Transverse colon (tissue), 4 donors: Measurements from ENCODE around the gene KRT71. TPM values are rescaled to one million over a fixed set of nuclear protein-coding genes. Genes with fewer than 3 reads are reported as not detected.

Experiments used
- DNase-seq: peaks from one replicate; pipeline ENCODE4 v3.0.0-alpha.2; 2019
- H3K27ac ChIP-seq, 4 donors: fragments of 200-600 bp; sonication (generic); 2 replicates each; pipeline ENCODE4 v1.5.1; 2016 to 2018; ENCODE audit warnings: inconsistent platforms in 4 of 4
- H3K27me3 ChIP-seq: fragments of 200-600 bp; sonication (generic); 2 replicates; pipeline ENCODE4 v1.5.1; 2017; ENCODE audit warnings: inconsistent platforms
- H3K36me3 ChIP-seq, 4 donors: fragments of 200-600 bp; sonication (generic); 2 replicates each; pipeline ENCODE4 v1.5.1; 2017 to 2019; ENCODE audit warnings: inconsistent platforms in 4 of 4
- H3K4me1 ChIP-seq, 4 donors: fragments of 200-600 bp; sonication (generic); 2 replicates each; pipeline ENCODE4 v1.5.1; 2017 to 2020; ENCODE audit warnings: inconsistent platforms in 4 of 4
- H3K4me3 ChIP-seq, 4 donors: fragments of 200-600 bp; sonication (generic); 1 replicate in 1 of 4; 2 replicates in 3 of 4; pipeline versions ENCODE4 v1.5.1 to v1.6.1; 2017 to 2019; ENCODE audit warnings: inconsistent platforms in 4 of 4
- H3K9me3 ChIP-seq, 2 donors: fragments of 200-600 bp; sonication (generic); 2 replicates each; pipeline ENCODE4 v1.5.1; 2017 to 2019; ENCODE audit warnings: inconsistent platforms in 2 of 2
- EP300 ChIP-seq: sonication (generic); formaldehyde crosslinking; IDR thresholded peaks from one replicate; pipeline ENCODE4 v1.6.1; 2017; ENCODE audit warnings: antibody characterized with exemption, low read depth
- POLR2A ChIP-seq: fragments of 450-650 bp; IDR thresholded peaks from one replicate; pipeline ENCODE4 v1.6.1; 2016; ENCODE audit warnings: antibody characterized with exemption, mild to moderate bottlenecking, moderate library complexity
- POLR2AphosphoS5 ChIP-seq, 3 donors: sonication (generic); formaldehyde crosslinking; IDR thresholded peaks; one replicate each; pipeline ENCODE4 v1.6.1; 2016; ENCODE audit warnings: antibody characterized with exemption in 3 of 3
- WGBS, 2 donors: methylation state at CpG; one replicate each; pipeline ENCODE4 v1.1.5; 2018; ENCODE audit warnings: low coverage in 1 of 2; 5-methylcytosine and 5-hydroxymethylcytosine counted together
- in situ Hi-C, 4 donors: fragments of 200-750 bp; cut with MboI; loops; one replicate each; pipeline versions ENCODE4 v1.15.0 to v1.15.1; 2017; ENCODE audit warnings: low sequenced_read_pairs in 3 of 4, low pct_ligation_motif_present in 1 of 4, low pct_unique_long_range_greater_than_20kb in 1 of 4
- intact Hi-C: fragments of 100-400 bp; cut with DNase I; formaldehyde crosslinking; loops from one replicate; pipeline ENCODE4 v1.15.1; 2023; ENCODE audit warnings: low total_unique reads
- total RNA-seq, 4 donors: library from RNA; depleted of rRNA; stranded (reverse); fragments of >200 nt; gene quantifications; one replicate each; pipeline ENCODE4 v1.1.0, GENCODE V29; 2016
- TF ChIP-seq, protein P1 (sequence below), 5 experiments: fragments of 200-600 bp in 3 of 5; fragments of 450-650 bp in 2 of 5; sonication (generic) in 3 of 5; IDR thresholded peaks; 1 replicate in 2 of 5; 2 replicates in 3 of 5; pipeline ENCODE4 v1.5.1; 2016 to 2017; ENCODE audit warnings: antibody characterized with exemption in 5 of 5, inconsistent platforms in 3 of 5, mild to moderate bottlenecking in 2 of 5, moderate library complexity in 1 of 5

Gene KRT71
- total RNA-seq, 4 donors from 2014 or later: not detected

DNA sequence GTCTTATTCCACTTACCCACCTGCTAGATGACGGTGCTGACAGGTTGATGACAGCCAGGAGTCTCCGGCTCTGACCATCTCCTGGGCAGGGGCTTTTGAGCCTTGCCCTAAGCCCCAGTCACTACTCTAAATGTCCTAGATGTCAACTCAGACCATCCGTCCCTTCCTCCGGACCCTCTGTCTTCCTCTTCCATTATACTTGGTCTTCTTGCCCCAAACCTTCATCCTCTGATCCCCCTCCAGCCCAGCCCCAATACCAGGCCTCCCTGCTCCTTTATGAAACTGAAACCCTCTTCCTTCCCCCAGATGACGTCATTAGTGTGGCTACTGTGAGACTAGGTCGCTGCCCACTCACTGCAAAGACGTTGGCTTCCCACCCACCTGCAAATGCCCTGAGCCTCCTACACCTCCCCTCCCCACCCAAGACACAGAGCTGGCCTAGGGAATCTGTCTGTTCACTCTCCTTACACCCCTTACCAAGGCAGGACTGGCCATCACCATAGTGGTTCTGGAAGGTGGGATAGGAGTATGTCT, 10.1 kb downstream of the KRT71 start:
- Histone ChIP-seq H3K9me3 (no peaks in the 10 kb centered on the region), H3K36me3 (no peaks in the 10 kb centered on the region), H3K4me1 (peaks cover 0 to 3% (median 0%) of the 10 kb centered on the region in 4 donors), H3K27me3 (no peaks in the 10 kb centered on the region), H3K4me3 (no peak overlapping the region), H3K27ac (no peak overlapping the region)
- in situ Hi-C loops (no loop called here), intact Hi-C loops (no loop called here)
- WGBS, 2 donors: 83 to 100% methylated on average over 1 to 7 of the region's 7 CpGs
- no peak for TF ChIP-seq POLR2AphosphoS5 (IDR thresholded peaks at IDR 0.05)
- TF ChIP-seq POLR2A: no peak
- TF ChIP-seq, protein P1, sequence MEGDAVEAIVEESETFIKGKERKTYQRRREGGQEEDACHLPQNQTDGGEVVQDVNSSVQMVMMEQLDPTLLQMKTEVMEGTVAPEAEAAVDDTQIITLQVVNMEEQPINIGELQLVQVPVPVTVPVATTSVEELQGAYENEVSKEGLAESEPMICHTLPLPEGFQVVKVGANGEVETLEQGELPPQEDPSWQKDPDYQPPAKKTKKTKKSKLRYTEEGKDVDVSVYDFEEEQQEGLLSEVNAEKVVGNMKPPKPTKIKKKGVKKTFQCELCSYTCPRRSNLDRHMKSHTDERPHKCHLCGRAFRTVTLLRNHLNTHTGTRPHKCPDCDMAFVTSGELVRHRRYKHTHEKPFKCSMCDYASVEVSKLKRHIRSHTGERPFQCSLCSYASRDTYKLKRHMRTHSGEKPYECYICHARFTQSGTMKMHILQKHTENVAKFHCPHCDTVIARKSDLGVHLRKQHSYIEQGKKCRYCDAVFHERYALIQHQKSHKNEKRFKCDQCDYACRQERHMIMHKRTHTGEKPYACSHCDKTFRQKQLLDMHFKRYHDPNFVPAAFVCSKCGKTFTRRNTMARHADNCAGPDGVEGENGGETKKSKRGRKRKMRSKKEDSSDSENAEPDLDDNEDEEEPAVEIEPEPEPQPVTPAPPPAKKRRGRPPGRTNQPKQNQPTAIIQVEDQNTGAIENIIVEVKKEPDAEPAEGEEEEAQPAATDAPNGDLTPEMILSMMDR (IDR thresholded peaks at IDR 0.05): no peak
- no peak for TF ChIP-seq EP300
- no peak for DNase-seq

DNA sequence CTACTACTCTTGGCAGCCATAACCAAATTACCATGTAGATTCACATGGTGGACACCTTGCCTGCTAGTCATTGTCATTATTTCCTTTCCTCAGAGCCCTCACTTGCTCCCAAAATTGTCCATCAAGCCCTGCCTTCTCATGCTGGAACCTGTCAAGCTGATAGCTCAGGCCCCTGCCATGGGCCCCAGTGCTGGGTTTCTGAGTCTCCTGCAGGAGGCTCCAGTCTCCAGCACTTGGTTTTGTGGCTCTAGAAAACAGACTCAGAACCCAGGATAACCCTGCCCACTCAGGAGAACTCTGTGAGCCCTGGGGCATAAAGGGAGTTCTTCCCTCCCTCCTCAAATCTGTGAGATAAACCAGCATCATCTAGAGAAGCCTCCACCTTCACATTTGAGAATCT, 10.8 kb downstream of the KRT71 start:
- H3K4me3 ChIP-seq: no peak overlapping the region
- H3K27me3 ChIP-seq: no peaks in the 10 kb centered on the region
- no peak overlapping the region for H3K27ac ChIP-seq
- H3K4me1 ChIP-seq: peaks cover 0 to 3% (median 0%) of the 10 kb centered on the region in 4 donors
- H3K36me3 ChIP-seq: no peaks in the 10 kb centered on the region
- in situ Hi-C loops: no loop called here
- no peak for DNase-seq
- no peak for TF ChIP-seq POLR2AphosphoS5 (IDR thresholded peaks at IDR 0.05)
- TF ChIP-seq EP300: no peak
- TF ChIP-seq POLR2A: no peak
- TF ChIP-seq, protein P1 (IDR thresholded peaks at IDR 0.05): no peak
- H3K9me3 ChIP-seq: no peaks in the 10 kb centered on the region
- intact Hi-C loops: no loop called here

DNA sequence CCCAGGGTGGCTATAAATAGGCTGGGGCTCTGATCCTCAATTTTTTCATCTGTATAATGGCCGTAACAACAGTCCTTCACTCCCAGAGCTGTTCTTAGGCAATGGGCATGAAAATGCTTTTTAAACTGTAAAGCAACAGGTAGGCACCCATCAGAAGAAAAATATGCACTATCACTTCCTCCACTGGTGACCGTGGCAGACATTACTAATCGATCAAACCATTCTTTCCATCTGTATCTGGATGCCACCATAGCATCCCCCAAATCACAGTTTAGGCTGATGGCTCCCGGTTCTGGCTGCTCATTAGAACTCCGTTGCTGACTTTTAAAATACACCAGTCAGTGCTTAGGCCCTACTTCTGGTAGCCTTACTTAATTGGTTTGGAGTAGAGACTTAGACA, 11.2 kb downstream of the KRT71 start:
- no peak for DNase-seq
- Histone ChIP-seq H3K27ac (no peak overlapping the region), H3K36me3 (no peaks in the 10 kb centered on the region), H3K9me3 (no peaks in the 10 kb centered on the region), H3K4me1 (peaks cover 0 to 3% (median 0%) of the 10 kb centered on the region in 4 donors), H3K4me3 (no peak overlapping the region), H3K27me3 (no peaks in the 10 kb centered on the region)
- intact Hi-C loops: no loop called here
- TF ChIP-seq POLR2A (no peak), EP300 (no peak), POLR2AphosphoS5 (IDR thresholded peaks at IDR 0.05) (no peak)
- TF ChIP-seq, protein P1 (IDR thresholded peaks at IDR 0.05): no peak
- WGBS, 2 donors: 92 to 100% methylated on average over 1 to 5 of the region's 5 CpGs
- in situ Hi-C loops: no loop called here

DNA sequence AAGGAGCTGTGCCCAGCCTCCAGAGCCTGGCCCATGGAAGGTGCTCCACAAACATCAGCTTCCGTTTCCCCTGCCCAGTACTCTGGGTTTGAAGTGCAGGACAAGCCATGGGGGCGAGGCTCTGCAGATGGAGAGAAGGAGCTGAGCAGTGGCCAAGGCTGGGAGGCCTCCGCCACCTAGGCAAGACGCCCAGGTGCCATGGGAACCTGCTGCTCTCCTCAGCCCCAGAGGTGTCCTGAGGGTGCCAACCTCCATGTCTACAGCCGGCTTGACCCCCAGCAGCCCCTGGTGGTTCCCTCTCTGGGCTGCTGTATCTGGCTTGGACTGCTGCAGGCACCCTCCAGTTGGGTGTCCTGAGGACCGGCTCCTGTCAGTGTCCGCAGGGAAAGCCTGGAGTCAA, 12.4 kb downstream of the KRT71 start:
- TF ChIP-seq POLR2AphosphoS5 (IDR thresholded peaks at IDR 0.05): no peak
- TF ChIP-seq, protein P1 (IDR thresholded peaks at IDR 0.05): no peak
- TF ChIP-seq EP300: no peak
- no peak for TF ChIP-seq POLR2A
- WGBS, 2 donors: 84 to 100% methylated on average over 1 to 7 of the region's 7 CpGs
- intact Hi-C loops (no loop called here), in situ Hi-C loops (no loop called here)
- H3K4me1 ChIP-seq: peaks cover 0 to 3% (median 0%) of the 10 kb centered on the region in 4 donors
- no peak for DNase-seq
- H3K9me3 ChIP-seq: no peaks in the 10 kb centered on the region
- no peaks in the 10 kb centered on the region for H3K36me3 ChIP-seq
- no peak overlapping the region for H3K4me3 ChIP-seq
- no peaks in the 10 kb centered on the region for H3K27me3 ChIP-seq
- H3K27ac ChIP-seq: no peak overlapping the region
